CD8-positive, alpha-beta memory T cell (primary cell): Measurements from ENCODE around the gene CISH. TPM values are rescaled to one million over a fixed set of nuclear protein-coding genes. Genes with fewer than 3 reads are reported as not detected.

Source experiments
- CTCF ChIA-PET: fragments of 350-600 bp; sonication (Branson Sonifier 250); formaldehyde crosslinking; loops from one replicate; lab custom pipeline; 2021; ENCODE audit warnings: antibody characterized with exemption; lab: Charles Lee
- POLR2A ChIA-PET: fragments of 350-600 bp; sonication (Branson Sonifier 250); formaldehyde crosslinking; loops from one replicate; lab custom pipeline; 2021; ENCODE audit warnings: antibody characterized with exemption; lab: Charles Lee
- DNase-seq, 5 donors: peaks; one replicate each; pipeline versions ENCODE4 v3.0.0 to v3.0.0-alpha.2; 2020 to 2022; ENCODE audit warnings: mixed read lengths in 1 of 5
- H3K27ac ChIP-seq: one replicate; pipeline ENCODE4 v1.7.0; 2013; ENCODE audit warnings: low read depth, mild to moderate bottlenecking, low read length, moderate library complexity
- H3K27me3 ChIP-seq: 2 replicates; pipeline ENCODE4 v1.7.0; 2013; ENCODE audit warnings: low read length, mild to moderate bottlenecking; ENCODE audit not compliant: insufficient read depth, poor library complexity, severe bottlenecking
- H3K36me3 ChIP-seq: 2 replicates; pipeline ENCODE4 v1.7.0; 2013; ENCODE audit warnings: mild to moderate bottlenecking, low read length, moderate library complexity; ENCODE audit not compliant: insufficient read depth
- H3K4me1 ChIP-seq: 2 replicates; pipeline ENCODE4 v1.7.0; 2013; ENCODE audit warnings: mild to moderate bottlenecking, low read length, moderate library complexity; ENCODE audit not compliant: insufficient read depth
- H3K4me3 ChIP-seq: 2 replicates; pipeline ENCODE4 v1.7.0; 2013; ENCODE audit warnings: mild to moderate bottlenecking, low read length
- H3K9me3 ChIP-seq: 2 replicates; pipeline ENCODE4 v1.7.0; 2013; ENCODE audit warnings: mild to moderate bottlenecking, low read length
- H3K27ac Mint-ChIP-seq, 8 donors: one replicate each; pipeline ENCODE4 v1.8.0; 2020 to 2021; ENCODE audit warnings: mixed read lengths in 8 of 8, mild to moderate bottlenecking in 6 of 8, inconsistent platforms in 3 of 8, moderate library complexity in 3 of 8
- H3K27me3 Mint-ChIP-seq, 2 donors: one replicate each; pipeline ENCODE4 v1.8.0; 2020 to 2021; ENCODE audit warnings: mixed read lengths in 2 of 2, mild to moderate bottlenecking in 1 of 2, moderate library complexity in 1 of 2
- H3K36me3 Mint-ChIP-seq, 3 donors: one replicate each; pipeline ENCODE4 v1.8.0; 2020 to 2021; ENCODE audit warnings: mixed read lengths in 3 of 3, inconsistent platforms in 1 of 3, mild to moderate bottlenecking in 1 of 3
- H3K4me1 Mint-ChIP-seq, 3 donors: one replicate each; pipeline ENCODE4 v1.8.0; 2020 to 2021; ENCODE audit warnings: mixed read lengths in 3 of 3, inconsistent platforms in 1 of 3, mild to moderate bottlenecking in 1 of 3
- H3K4me3 Mint-ChIP-seq, 7 donors: one replicate each; pipeline ENCODE4 v1.8.0; 2020 to 2021; ENCODE audit warnings: mixed read lengths in 7 of 7, mild to moderate bottlenecking in 6 of 7, moderate library complexity in 4 of 7, inconsistent platforms in 2 of 7
- H3K9me3 Mint-ChIP-seq, 5 donors: one replicate each; pipeline ENCODE4 v1.8.0; 2020 to 2022; ENCODE audit warnings: mixed read lengths in 5 of 5, mild to moderate bottlenecking in 3 of 5, moderate library complexity in 2 of 5, inconsistent platforms in 1 of 5
- polyA plus RNA-seq: library from polyadenylated mRNA; unstranded; fragments of 300-500 nt; fragmentation: Illumina TruSeq; gene quantifications from one replicate; pipeline ENCODE4 v1.2.3, GENCODE V29; 2021
- total RNA-seq, 2 experiments: library from RNA; stranded (reverse); gene quantifications; one replicate each; pipeline ENCODE4 v1.2.3, GENCODE V29; 2021

CISH gene
- total and polyA plus RNA-seq, 3 experiments from 2014 or later: 92.8 to 222 (median 216) TPM

DNA sequence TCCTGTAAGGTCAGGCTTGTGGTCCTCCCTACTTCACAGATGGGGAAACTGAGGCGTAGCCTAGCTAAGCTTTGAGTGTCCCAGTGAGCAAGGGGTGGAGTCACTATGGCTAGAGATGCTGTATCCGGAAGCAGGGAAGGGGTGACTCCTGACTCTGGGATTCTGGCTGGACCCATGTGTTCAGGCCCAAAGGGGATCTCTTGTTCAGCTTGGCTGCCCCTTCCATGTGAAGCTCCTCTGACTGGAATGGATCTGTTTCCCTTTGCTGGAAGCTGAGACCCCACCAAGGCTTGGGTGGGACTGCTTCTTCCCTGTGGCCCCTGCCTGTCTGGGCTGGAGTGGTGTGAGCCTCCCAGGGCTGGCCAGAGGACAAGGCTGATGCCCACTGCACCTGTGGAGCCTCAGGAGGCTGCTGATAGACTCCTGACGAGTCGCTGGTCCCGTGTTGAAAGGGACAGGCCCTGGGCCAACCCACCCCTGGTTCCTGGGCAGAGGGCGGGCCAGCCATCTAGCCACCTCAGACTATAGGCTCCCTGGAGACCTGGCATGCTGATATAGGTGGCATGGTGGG is 6.4 kb upstream of the CISH start:
- no peak for DNase-seq
- peaks cover 61 to 75% (median 71%) of the 10 kb centered on the region in 3 donors for H3K4me1 Mint-ChIP-seq

GRCh38 chr3:50617096-50617791 is 5.7 kb upstream of the CISH start, which contains the start of gene MAPKAPK3:
MAPKAPK3 (plus strand) TSS chr3:50617151; CDS start chr3:50617566, 415 bp downstream.
- peak within 1 kb of the TSS; percentile 88 for H3K4me3 ChIP-seq
- Mint-ChIP-seq H3K9me3 (no peaks in the 10 kb centered on the region), H3K4me1 (peaks cover 62 to 75% (median 71%) of the 10 kb centered on the region in 3 donors), H3K4me3 (peak within 1 kb of the TSS; percentile 83 to 98 (median 92)), H3K36me3 (peaks cover 0 to 18% (median 1%) of the 10 kb centered on the region in 3 donors), H3K27me3 (no peaks in the 10 kb centered on the region), H3K27ac (peak within 1 kb of the TSS; percentile 90 to 98 (median 96))
- H3K9me3 ChIP-seq: no peaks in the 10 kb centered on the region
- peak in 2 of 5 donors; percentile 31 to 69 for DNase-seq
- H3K4me1 ChIP-seq: peaks cover 74% of the 10 kb centered on the region
- ChIA-PET CTCF (interaction anchor here (1.0 to 21.6 kb wide), 19 partner anchors 9 to 1065 kb away, joined by 3 to 724 read pairs (median 10); partner anchors contain the start of genes C3orf18, CYB561D2, HEMK1 and MANF), POLR2A (interaction anchor here (0.8 to 3.8 kb wide), 4 partner anchors 36 to 882 kb away, joined by 3 to 57 read pairs (median 10); partner anchors contain the start of genes C3orf18, DCAF1, HEMK1 and MANF)
- H3K36me3 ChIP-seq: peaks cover 2% of the 10 kb centered on the region
- no peaks in the 10 kb centered on the region for H3K27me3 ChIP-seq
- H3K27ac ChIP-seq: peak within 1 kb of the TSS; percentile 83

More for the DNA sequence above, 6.4 kb upstream of the CISH start:
- peak overlapping the region; percentile 83 for H3K27ac ChIP-seq
- peak overlapping the region; percentile 88 for H3K4me3 ChIP-seq
- POLR2A ChIA-PET: interaction anchor here (3.6 to 3.8 kb wide), 2 partner anchors 35 to 48 kb away, joined by 15 to 57 read pairs; partner anchors contain the start of genes C3orf18 and HEMK1
- CTCF ChIA-PET: interaction anchor here (1.2 to 21.6 kb wide), 8 partner anchors 14 to 759 kb away, joined by 3 to 724 read pairs (median 24); partner anchors contain the start of genes C3orf18 and HEMK1
- peaks cover 5% of the 10 kb centered on the region for H3K36me3 ChIP-seq
- no peaks in the 10 kb centered on the region for H3K9me3 ChIP-seq
- H3K27ac Mint-ChIP-seq: peak overlapping the region; percentile 89 to 95 (median 90)
- H3K4me3 Mint-ChIP-seq: peak overlapping the region; percentile 83 to 98 (median 92)
- H3K4me1 ChIP-seq: peaks cover 77% of the 10 kb centered on the region
- peaks cover 0 to 22% (median 1%) of the 10 kb centered on the region in 3 donors for H3K36me3 Mint-ChIP-seq
- no peaks in the 10 kb centered on the region for H3K9me3 Mint-ChIP-seq
- H3K27me3 ChIP-seq: no peaks in the 10 kb centered on the region
- no peaks in the 10 kb centered on the region for H3K27me3 Mint-ChIP-seq

DNA sequence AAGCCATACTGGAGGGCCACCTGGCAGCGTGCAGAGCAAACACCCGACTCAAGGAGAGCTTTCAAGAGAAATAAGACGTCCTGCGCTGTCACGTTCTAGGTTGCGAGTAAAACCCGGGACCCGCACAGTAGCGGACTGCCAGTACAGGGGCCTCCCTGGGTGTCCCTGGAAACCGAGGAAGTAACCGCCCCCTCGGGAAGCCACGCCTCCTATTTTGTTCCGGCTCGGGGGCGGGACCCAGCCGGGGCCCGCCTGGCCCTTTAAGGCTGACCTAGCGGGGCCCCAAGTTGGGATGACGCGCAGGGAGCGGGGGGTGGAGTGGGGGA is 5.2 kb upstream of the CISH start:
- Histone ChIP-seq H3K4me3 (peak overlapping the region; percentile 81), H3K27ac (peak overlapping the region; percentile 53), H3K4me1 (peaks cover 68% of the 10 kb centered on the region), H3K9me3 (no peaks in the 10 kb centered on the region), H3K36me3 (no peaks in the 10 kb centered on the region), H3K27me3 (no peaks in the 10 kb centered on the region)
- DNase-seq: peak; percentile 93 to 97 (median 95)
- H3K27me3 Mint-ChIP-seq: no peaks in the 10 kb centered on the region
- ChIA-PET CTCF (interaction anchor here (0.6 to 21.6 kb wide), 29 partner anchors 10 to 1065 kb away, joined by 3 to 724 read pairs (median 6); partner anchors contain the start of genes C3orf18, CYB561D2, DOCK3 and HEMK1), POLR2A (interaction anchor here (0.8 to 3.8 kb wide), 5 partner anchors 14 to 883 kb away, joined by 3 to 57 read pairs (median 6); partner anchors contain the start of genes C3orf18, DCAF1, HEMK1 and MANF)
- H3K9me3 Mint-ChIP-seq: no peaks in the 10 kb centered on the region
- H3K4me3 Mint-ChIP-seq: peak overlapping the region; percentile 83 to 98 (median 92)
- peaks cover 66 to 75% (median 69%) of the 10 kb centered on the region in 3 donors for H3K4me1 Mint-ChIP-seq
- peaks cover 0 to 16% (median 1%) of the 10 kb centered on the region in 3 donors for H3K36me3 Mint-ChIP-seq
- H3K27ac Mint-ChIP-seq: peak overlapping the region; percentile 78 to 98 (median 94)

GRCh38 chr3:50616003-50616769 is 4.6 kb upstream of the CISH start:
- CTCF ChIA-PET: interaction anchor here (0.6 to 21.6 kb wide), 41 partner anchors 8 to 1070 kb away, joined by 3 to 724 read pairs (median 6); partner anchors contain the start of genes C3orf18, CYB561D2, DOCK3 and HEMK1
- DNase-seq: peak; percentile 76 to 86 (median 79)
- H3K4me1 ChIP-seq: peaks cover 68% of the 10 kb centered on the region
- H3K36me3 Mint-ChIP-seq: peaks cover 0 to 15% (median 1%) of the 10 kb centered on the region in 3 donors
- H3K27me3 ChIP-seq: no peaks in the 10 kb centered on the region
- no peaks in the 10 kb centered on the region for H3K27me3 Mint-ChIP-seq
- H3K4me3 Mint-ChIP-seq: peak overlapping the region; percentile 83 to 98 (median 92)
- H3K36me3 ChIP-seq: no peaks in the 10 kb centered on the region
- H3K4me1 Mint-ChIP-seq: peaks cover 66 to 72% (median 69%) of the 10 kb centered on the region in 3 donors
- H3K9me3 ChIP-seq: no peaks in the 10 kb centered on the region
- peak overlapping the region; percentile 78 to 98 (median 94) for H3K27ac Mint-ChIP-seq
- no peaks in the 10 kb centered on the region for H3K9me3 Mint-ChIP-seq
- POLR2A ChIA-PET: interaction anchor here (0.6 to 3.8 kb wide), 8 partner anchors 15 to 883 kb away, joined by 3 to 57 read pairs (median 4); partner anchors contain the start of genes C3orf18, DCAF1, HEMK1 and MANF
- H3K27ac ChIP-seq: peak overlapping the region; percentile 53
- H3K4me3 ChIP-seq: peak overlapping the region; percentile 81

DNA sequence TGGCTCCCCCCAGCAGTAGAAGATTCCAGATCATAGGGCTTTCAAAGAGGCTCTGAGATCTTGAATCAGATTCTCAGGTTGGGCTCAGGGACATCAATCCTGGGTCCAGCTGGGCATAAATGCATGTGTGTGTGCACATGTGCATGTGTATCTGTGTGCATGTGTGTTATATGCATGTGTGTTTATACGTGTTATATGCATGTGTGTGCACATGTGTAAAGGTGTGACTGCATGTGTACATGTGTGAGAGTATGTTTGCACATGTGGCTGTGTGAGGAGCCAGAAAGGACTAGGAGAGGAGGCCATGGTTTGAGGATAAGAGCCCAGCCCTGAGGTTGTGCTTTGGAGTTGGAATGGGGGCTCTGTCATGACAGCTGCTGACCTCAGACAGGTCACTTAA is 3.6 kb upstream of the CISH start:
- Histone ChIP-seq H3K4me1 (peaks cover 59% of the 10 kb centered on the region), H3K36me3 (peaks cover 7% of the 10 kb centered on the region), H3K4me3 (no peak overlapping the region), H3K27me3 (no peaks in the 10 kb centered on the region), H3K27ac (no peak overlapping the region), H3K9me3 (no peaks in the 10 kb centered on the region)
- peaks cover 0 to 13% (median 2%) of the 10 kb centered on the region in 3 donors for H3K36me3 Mint-ChIP-seq
- H3K4me1 Mint-ChIP-seq: peaks cover 59 to 71% (median 62%) of the 10 kb centered on the region in 3 donors
- POLR2A ChIA-PET: interaction anchor here (1.4 to 3.8 kb wide), 4 partner anchors 24 to 45 kb away, joined by 3 to 57 read pairs (median 16); partner anchors contain the start of genes C3orf18 and HEMK1
- H3K4me3 Mint-ChIP-seq: peak overlapping the region in 2 of 7 donors; percentile 36 to 70
- peak overlapping the region in 1 of 8 donors; percentile 21 for H3K27ac Mint-ChIP-seq
- CTCF ChIA-PET: interaction anchor here (0.6 to 21.6 kb wide), 29 partner anchors 9 to 1410 kb away, joined by 3 to 724 read pairs (median 7); partner anchors contain the start of genes C3orf18, CYB561D2, HEMK1 and NPRL2
- no peaks in the 10 kb centered on the region for H3K9me3 Mint-ChIP-seq
- DNase-seq: no peak
- no peaks in the 10 kb centered on the region for H3K27me3 Mint-ChIP-seq

GRCh38 chr3:50612970-50613846 is 1.6 kb upstream of the CISH start:
- CTCF ChIA-PET: interaction anchor here (0.7 to 21.6 kb wide), 18 partner anchors 8 to 266 kb away, joined by 3 to 724 read pairs (median 5); partner anchors contain the start of genes C3orf18 and HEMK1
- H3K36me3 Mint-ChIP-seq: peaks cover 8 to 20% (median 12%) of the 10 kb centered on the region in 3 donors
- H3K27ac ChIP-seq: peak overlapping the region; percentile 84
- DNase-seq: peak in 1 of 5 donors; percentile 19
- peak overlapping the region; percentile 82 to 97 (median 97) for H3K4me3 Mint-ChIP-seq
- no peaks in the 10 kb centered on the region for H3K9me3 Mint-ChIP-seq
- H3K4me3 ChIP-seq: peak overlapping the region; percentile 98
- H3K9me3 ChIP-seq: no peaks in the 10 kb centered on the region
- peak overlapping the region; percentile 91 to 99 (median 95) for H3K27ac Mint-ChIP-seq
- H3K4me1 ChIP-seq: peaks cover 51% of the 10 kb centered on the region
- H3K27me3 Mint-ChIP-seq: no peaks in the 10 kb centered on the region
- H3K4me1 Mint-ChIP-seq: peaks cover 57 to 71% (median 64%) of the 10 kb centered on the region in 3 donors
- POLR2A ChIA-PET: interaction anchor here (1.3 to 4.2 kb wide), 5 partner anchors 13 to 43 kb away, joined by 4 to 48 read pairs (median 24); partner anchors contain the start of gene HEMK1
- no peaks in the 10 kb centered on the region for H3K27me3 ChIP-seq
- peaks cover 19% of the 10 kb centered on the region for H3K36me3 ChIP-seq
